LNCAP (cell line): ENCODE results near the gene SHISA3.

Experiments
- CTCF ChIP-seq: fragments of 450-650 bp; IDR thresholded peaks from 2 replicates; pipeline ENCODE4 v1.5.1; 2017; ENCODE audit warnings: mild to moderate bottlenecking

The SHISA3 gene

GRCh38 chr4:42425146-42426065 lies 28.1 kb downstream of the SHISA3 start:
- TF ChIP-seq CTCF = no peak

GRCh38 chr4:42428036-42428435 lies 30.7 kb downstream of the SHISA3 start:
- no peak for TF ChIP-seq CTCF

GRCh38 chr4:42436928-42437565 lies 39.8 kb downstream of the SHISA3 start:
- TF ChIP-seq CTCF = no peak

- TF ChIP-seq CTCF = no peak
These were observed 42.8 kb downstream of the SHISA3 start for GRCh38 chr4:42440083-42440482.

GRCh38 chr4:42442601-42443000 lies 45.3 kb downstream of the SHISA3 start:
- TF ChIP-seq CTCF = no peak

- no peak for TF ChIP-seq CTCF
These were observed 47.8 kb downstream of the SHISA3 start for GRCh38 chr4:42445038-42445437.

- no peak for TF ChIP-seq CTCF
These were observed 49.5 kb downstream of the SHISA3 start for GRCh38 chr4:42446823-42447222.
